T-helper 1 cell treated with Interleukin-12 subunit alpha and Interleukin-12 subunit beta and Interleukin-4 antibody, amounts not matched to agents 30 μg/mL and 1 μg/mL, for 36 hours (primary cell): Measurements from ENCODE around the gene ULK1.

Source experiments
- H3K27ac Mint-ChIP-seq: one replicate; pipeline ENCODE4 v1.8.0; 2021; ENCODE audit warnings: mild to moderate bottlenecking, mixed read lengths
- H3K27me3 Mint-ChIP-seq: one replicate; pipeline ENCODE4 v1.8.0; 2021; ENCODE audit warnings: low read depth, mixed read lengths
- H3K36me3 Mint-ChIP-seq: one replicate; pipeline ENCODE4 v1.8.0; 2021; ENCODE audit warnings: low read depth, mixed read lengths
- H3K4me1 Mint-ChIP-seq: one replicate; pipeline ENCODE4 v1.8.0; 2021; ENCODE audit warnings: low read depth, mixed read lengths
- H3K4me3 Mint-ChIP-seq: one replicate; pipeline ENCODE4 v1.8.0; 2021; ENCODE audit warnings: mild to moderate bottlenecking, moderate library complexity, mixed read lengths
- H3K9me3 Mint-ChIP-seq: one replicate; pipeline ENCODE4 v1.8.0; 2021; ENCODE audit warnings: mixed read lengths

Gene ULK1

DNA sequence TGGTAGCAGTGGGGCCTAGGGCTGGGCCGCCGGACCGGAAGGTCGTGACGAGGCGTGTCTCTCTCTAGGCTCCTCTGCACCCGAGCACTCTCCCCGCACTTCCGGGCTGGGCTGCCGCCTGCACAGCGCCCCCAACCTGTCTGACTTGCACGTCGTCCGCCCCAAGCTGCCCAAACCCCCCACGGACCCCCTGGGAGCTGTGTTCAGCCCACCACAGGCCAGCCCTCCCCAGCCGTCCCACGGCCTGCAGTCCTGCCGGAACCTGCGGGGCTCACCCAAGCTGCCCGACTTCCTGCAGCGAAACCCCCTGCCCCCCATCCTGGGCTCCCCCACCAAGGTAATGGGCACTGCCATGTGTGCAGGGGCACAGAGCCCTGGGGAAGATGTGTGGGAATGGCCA, 21.4 kb downstream of the ULK1 start:
- H3K9me3 Mint-ChIP-seq, result no peaks in the 10 kb centered on the region
- no peaks in the 10 kb centered on the region for H3K36me3 Mint-ChIP-seq
- no peaks in the 10 kb centered on the region for H3K4me1 Mint-ChIP-seq
- no peak overlapping the region for H3K4me3 Mint-ChIP-seq
- H3K27me3 Mint-ChIP-seq, result no peaks in the 10 kb centered on the region
- no peak overlapping the region for H3K27ac Mint-ChIP-seq

DNA sequence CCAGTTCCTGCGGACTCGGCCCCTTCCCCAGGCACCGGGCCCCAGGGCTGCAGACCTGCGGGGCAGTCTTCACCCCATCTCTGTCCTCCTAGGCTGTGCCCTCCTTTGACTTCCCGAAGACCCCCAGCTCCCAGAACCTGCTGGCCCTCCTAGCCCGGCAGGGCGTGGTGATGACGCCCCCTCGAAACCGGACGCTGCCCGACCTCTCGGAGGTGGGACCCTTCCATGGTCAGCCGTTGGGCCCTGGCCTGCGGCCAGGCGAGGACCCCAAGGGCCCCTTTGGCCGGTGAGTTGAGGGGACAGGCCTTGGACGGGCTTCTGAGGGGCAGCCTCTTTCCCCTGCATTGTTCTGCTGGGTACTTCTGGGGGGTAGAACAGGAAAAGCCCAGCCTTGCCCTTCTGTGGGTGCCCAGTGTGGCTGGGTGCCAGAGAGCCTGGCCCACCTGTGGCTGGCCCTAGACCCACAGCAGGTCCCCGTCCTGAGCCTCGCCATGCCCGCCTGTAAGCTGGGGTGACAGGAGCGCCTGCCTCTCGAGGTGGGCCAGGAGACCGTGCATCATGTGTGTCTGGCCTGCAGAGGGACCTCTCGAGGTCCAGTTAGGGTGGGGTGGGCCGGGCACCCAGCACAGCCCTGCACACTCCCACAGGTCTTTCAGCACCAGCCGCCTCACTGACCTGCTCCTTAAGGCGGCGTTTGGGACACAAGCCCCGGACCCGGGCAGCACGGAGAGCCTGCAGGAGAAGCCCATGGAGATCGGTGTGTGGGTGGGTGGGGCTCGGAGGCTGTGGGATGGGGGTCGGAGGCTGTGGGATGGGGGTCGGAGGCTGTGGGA, 22.1 kb downstream of the ULK1 start:
- Mint-ChIP-seq H3K27me3 (no peaks in the 10 kb centered on the region), H3K9me3 (no peaks in the 10 kb centered on the region), H3K4me1 (no peaks in the 10 kb centered on the region), H3K27ac (no peak overlapping the region), H3K4me3 (no peak overlapping the region), H3K36me3 (no peaks in the 10 kb centered on the region)

DNA sequence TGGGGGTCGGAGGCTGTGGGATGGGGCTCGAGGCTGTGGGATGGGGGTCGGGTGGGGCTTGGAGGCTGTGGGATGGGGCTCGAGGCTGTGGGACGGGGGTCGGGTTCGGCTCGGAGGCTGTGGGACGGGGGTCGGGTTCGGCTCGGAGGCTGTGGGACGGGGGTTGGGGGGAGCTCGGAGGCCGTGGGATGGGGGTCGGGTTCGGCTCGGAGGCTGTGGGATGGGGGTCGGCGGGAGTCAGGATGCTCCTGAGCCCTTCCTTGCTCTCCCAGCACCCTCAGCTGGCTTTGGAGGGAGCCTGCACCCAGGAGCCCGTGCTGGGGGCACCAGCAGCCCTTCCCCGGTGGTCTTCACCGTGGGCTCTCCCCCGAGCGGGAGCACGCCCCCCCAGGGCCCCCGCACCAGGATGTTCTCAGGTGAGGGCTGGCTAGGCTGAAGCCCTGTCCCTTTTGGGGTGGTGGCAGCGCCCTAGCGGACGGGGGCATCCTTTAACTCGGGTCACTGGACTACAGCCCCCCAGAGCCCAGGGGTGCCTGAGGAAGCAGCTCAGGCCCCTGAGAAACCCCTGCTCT, 22.8 kb downstream of the ULK1 start:
- H3K4me3 Mint-ChIP-seq, result no peak overlapping the region
- no peaks in the 10 kb centered on the region for H3K27me3 Mint-ChIP-seq
- no peak overlapping the region for H3K27ac Mint-ChIP-seq
- H3K4me1 Mint-ChIP-seq, result no peaks in the 10 kb centered on the region
- H3K36me3 Mint-ChIP-seq, result no peaks in the 10 kb centered on the region
- no peaks in the 10 kb centered on the region for H3K9me3 Mint-ChIP-seq

DNA sequence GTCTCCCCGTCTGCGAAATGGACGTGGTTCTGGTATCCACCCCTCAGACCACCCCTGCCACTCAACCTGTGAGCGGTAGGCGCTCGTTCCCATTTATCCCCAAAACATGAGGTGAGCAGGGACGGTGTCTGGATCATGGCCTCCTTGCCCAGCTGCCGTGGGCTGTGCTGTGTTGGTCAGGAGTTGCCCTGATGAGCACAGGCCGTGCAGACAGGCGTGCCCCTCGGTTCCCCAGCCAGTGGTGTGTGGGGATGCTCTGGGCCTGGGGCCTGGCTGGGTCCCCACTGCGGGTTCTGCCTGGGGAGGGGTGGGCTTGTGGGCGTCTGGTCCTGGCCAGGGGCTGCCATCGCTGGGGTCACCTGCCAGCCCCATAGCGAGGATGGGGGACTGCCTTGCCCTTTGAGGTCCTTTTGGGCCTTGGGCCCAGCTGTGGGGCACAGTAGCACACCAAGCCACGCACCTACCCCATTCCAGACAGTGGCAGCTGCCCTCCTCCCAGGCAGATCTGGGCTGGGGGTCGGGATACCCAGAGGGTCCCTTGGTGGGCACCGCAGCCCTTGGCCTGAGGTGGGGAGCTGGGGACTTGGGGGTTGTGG, 23.4 kb downstream of the ULK1 start:
- no peaks in the 10 kb centered on the region for H3K27me3 Mint-ChIP-seq
- no peaks in the 10 kb centered on the region for H3K4me1 Mint-ChIP-seq
- H3K4me3 Mint-ChIP-seq, result no peak overlapping the region
- H3K27ac Mint-ChIP-seq, result no peak overlapping the region
- no peaks in the 10 kb centered on the region for H3K36me3 Mint-ChIP-seq
- no peaks in the 10 kb centered on the region for H3K9me3 Mint-ChIP-seq

DNA sequence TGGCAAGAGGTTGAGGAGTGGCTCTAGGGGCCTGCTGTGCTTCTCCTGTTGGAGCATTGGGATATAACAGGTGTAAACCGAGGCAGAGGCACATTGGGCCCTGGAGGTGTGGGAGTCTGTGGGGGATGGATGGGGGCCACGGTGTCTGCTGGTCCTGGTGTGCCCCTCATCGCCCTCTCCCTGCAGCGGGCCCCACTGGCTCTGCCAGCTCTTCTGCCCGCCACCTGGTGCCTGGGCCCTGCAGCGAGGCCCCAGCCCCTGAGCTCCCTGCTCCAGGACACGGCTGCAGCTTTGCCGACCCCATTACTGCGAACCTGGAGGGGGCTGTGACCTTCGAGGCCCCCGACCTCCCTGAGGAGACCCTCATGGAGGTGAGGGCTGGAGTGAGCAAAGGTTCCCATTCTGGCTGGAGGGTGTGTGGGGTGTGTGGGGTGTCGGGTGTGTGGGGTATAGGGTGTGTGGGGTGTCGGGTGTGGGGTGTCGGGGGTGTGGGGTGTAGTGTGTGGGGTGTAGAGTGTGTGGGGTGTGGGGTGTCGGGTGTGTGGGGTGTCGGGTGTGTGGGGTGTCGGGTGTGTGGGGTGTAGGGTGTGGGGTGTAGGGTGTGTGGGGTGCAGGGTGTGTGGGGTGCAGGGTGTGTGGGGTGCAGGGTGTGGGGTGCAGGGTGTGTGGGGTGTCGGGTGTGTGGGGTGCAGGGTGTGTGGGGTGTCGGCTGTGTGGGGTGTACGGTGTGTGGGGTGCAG, 24.1 kb downstream of the ULK1 start:
- Mint-ChIP-seq H3K27me3 (no peaks in the 10 kb centered on the region), H3K9me3 (no peaks in the 10 kb centered on the region), H3K36me3 (no peaks in the 10 kb centered on the region), H3K27ac (no peak overlapping the region), H3K4me3 (no peak overlapping the region), H3K4me1 (no peaks in the 10 kb centered on the region)

DNA sequence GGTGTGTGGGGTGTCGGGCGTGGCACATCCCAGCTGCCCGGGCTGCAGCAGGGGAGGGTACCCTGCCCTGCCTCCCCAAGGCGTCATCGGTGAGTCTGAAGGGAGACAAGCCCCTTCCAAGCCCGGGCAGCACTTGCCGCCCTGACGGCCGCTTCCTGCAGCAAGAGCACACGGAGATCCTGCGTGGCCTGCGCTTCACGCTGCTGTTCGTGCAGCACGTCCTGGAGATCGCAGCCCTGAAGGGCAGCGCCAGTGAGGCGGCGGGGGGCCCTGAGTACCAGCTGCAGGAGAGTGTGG, 24.6 kb downstream of the ULK1 start:
- no peak overlapping the region for H3K4me3 Mint-ChIP-seq
- H3K4me1 Mint-ChIP-seq, result no peaks in the 10 kb centered on the region
- no peaks in the 10 kb centered on the region for H3K36me3 Mint-ChIP-seq
- no peak overlapping the region for H3K27ac Mint-ChIP-seq
- no peaks in the 10 kb centered on the region for H3K9me3 Mint-ChIP-seq
- no peaks in the 10 kb centered on the region for H3K27me3 Mint-ChIP-seq

DNA sequence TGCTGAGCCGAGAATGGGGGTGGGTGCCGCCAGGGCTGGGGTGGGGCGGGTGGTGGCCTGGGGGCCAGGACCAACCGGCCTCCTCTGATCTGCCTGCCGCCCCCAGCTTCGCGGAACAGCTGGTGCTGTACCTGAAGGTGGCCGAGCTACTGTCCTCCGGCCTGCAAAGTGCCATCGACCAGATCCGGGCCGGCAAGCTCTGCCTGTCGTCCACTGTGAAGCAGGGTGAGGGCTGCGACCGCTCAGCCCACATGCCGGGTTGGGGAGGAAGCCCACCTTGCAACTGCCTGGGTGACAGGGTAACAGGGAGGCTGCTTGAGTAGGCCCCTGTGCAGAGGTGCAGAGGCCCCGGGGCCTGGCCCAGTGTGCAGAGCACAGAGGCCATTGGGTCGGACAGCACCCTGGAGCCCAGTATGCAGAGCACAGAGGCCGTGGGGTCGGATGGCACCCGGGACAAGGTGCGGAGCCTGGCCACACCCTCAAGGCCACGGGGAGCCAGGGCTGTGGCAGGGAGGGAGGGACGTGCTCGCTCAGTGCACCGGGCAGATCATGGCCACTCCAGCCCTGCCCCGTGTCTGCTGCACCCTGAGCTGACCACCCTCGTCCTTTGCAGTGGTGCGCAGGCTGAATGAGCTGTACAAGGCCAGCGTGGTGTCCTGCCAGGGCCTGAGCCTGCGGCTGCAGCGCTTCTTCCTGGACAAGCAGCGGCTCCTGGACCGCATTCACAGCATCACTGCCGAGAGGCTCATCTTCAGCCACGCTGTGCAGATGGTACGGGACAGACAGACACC, 25.1 kb downstream of the ULK1 start:
- no peaks in the 10 kb centered on the region for H3K27me3 Mint-ChIP-seq
- no peak overlapping the region for H3K27ac Mint-ChIP-seq
- no peaks in the 10 kb centered on the region for H3K4me1 Mint-ChIP-seq
- H3K4me3 Mint-ChIP-seq, result no peak overlapping the region
- no peaks in the 10 kb centered on the region for H3K9me3 Mint-ChIP-seq
- H3K36me3 Mint-ChIP-seq, result no peaks in the 10 kb centered on the region

DNA sequence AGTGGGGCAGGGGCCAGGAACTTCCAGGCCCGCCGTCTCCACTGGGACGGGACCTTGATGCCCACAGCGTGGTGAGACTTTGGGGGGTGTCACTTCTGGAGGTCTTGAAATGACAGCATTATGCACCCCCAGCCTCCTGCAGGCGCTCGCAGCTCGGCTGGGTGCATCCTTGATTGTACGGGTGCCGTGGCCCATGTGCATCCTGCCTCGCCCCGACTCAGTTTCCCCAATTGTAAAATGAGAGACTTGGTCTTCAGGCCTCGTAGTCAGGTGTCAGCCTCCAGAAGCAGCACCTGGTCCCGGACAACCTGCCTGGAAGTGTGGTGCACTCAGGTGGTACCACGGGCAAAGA, 25.7 kb downstream of the ULK1 start:
- no peaks in the 10 kb centered on the region for H3K36me3 Mint-ChIP-seq
- H3K4me1 Mint-ChIP-seq, result no peaks in the 10 kb centered on the region
- no peak overlapping the region for H3K27ac Mint-ChIP-seq
- H3K9me3 Mint-ChIP-seq, result no peaks in the 10 kb centered on the region
- no peak overlapping the region for H3K4me3 Mint-ChIP-seq
- no peaks in the 10 kb centered on the region for H3K27me3 Mint-ChIP-seq

DNA sequence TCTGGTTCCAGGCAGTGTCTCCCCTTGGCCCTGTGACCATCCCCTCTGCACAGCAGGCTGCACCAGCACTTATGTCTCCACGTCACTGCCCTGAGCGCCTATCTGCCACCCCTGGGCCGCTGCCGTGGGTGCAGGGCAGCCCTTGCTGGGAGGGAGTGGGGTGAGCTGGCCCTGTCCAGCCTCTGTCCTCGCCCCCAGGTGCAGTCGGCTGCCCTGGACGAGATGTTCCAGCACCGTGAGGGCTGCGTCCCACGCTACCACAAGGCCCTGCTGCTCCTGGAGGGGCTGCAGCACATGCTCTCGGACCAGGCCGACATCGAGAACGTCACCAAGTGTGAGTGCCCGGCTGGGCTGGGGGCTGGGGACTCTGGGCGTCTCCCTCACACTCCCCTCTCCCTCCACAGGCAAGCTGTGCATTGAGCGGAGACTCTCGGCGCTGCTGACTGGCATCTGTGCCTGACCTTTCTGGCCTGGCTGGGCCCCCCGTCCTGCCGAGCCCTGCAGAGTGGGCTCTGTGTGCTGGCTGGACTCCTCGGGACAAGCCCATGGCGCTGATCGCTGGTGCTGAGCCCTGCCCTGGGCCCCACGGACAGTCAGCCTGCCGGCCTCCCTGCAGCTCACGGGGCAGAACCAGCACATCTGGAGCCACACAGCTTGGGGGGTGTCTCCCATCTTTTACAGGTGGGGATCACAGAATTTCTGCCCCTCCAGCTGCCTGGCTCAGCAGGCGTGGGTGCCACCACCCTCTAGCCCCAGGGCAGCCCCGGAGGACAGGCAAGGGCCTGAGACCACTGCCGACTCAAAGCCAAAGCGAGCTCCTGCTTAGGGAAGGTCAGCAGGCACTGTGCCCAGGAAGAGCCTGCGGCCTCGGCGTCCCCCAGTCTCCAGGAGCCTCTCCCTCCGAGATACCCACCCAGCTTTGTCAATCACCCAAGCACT, 26.7 kb downstream of the ULK1 start:
- no peak overlapping the region for H3K27ac Mint-ChIP-seq
- H3K4me1 Mint-ChIP-seq, result no peaks in the 10 kb centered on the region
- no peak overlapping the region for H3K4me3 Mint-ChIP-seq
- H3K27me3 Mint-ChIP-seq, result no peaks in the 10 kb centered on the region
- no peaks in the 10 kb centered on the region for H3K9me3 Mint-ChIP-seq
- H3K36me3 Mint-ChIP-seq, result no peaks in the 10 kb centered on the region

DNA sequence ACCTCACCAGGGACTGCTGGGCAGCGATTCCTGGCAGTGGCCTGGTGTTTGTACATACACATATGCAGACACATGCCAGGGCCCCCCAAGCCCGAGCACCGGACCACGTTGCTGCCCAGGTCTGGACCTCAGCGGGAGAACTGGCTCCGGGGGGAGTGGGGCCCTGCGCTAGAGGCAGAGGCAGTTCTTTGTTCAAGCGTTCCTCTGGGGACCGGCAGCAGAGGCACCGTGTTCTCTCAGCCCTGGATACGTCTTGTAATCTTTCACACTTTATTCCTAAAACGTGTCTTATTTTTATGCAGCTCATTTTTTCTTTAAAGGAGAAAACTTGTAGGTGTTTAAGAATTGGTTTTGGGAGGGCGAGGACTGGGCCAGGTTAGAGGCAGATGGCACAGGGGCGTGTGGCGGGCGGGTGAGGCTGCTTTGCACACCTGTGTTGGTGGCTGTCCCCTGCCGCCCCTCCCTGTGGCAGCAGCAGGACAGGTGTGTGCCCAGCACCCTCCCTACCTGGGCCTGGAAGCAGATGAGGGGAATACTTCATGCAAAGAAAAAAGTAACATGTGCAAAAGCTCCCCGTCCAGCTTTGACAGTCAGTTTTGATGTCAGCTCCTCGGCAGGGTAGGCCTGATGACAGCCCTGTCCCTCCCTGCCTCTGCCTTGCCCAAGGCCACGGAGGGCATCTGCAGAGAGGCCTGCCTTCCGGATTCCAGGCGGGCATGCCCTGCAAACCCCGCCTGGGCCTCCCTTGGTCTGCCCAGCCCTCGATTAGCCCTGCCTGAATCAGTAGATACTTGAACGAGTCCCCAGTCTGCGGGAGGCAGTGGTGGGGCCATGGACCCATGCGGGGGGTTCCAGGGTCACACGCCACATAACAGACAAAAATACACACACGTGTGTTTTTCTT, 27.7 kb downstream of the ULK1 start:
- Mint-ChIP-seq H3K27ac (no peak overlapping the region), H3K4me1 (no peaks in the 10 kb centered on the region), H3K27me3 (no peaks in the 10 kb centered on the region), H3K4me3 (no peak overlapping the region), H3K9me3 (no peaks in the 10 kb centered on the region), H3K36me3 (no peaks in the 10 kb centered on the region)

DNA sequence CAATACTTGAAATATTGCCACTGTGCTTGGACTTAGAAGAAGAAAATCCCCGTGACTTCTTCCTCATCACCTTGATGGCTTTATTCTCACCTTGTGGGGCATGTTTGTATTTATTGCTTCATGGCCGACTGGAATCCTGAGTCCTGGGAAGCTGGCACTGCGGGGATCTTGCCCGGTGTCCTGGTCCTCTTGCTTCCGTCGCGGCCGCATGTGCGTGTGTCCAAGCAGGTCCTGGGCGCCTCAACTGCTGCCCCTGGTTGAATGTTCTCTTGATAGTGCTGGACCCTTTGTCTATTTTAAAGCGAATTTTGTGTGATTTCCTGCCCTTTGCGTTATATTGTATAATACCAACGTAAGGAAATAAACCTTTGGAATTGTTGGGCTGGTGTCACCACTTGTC, 28.4 kb downstream of the ULK1 start:
- Mint-ChIP-seq H3K4me3 (no peak overlapping the region), H3K4me1 (peaks cover 2% of the 10 kb centered on the region), H3K27ac (no peak overlapping the region), H3K9me3 (no peaks in the 10 kb centered on the region), H3K36me3 (no peaks in the 10 kb centered on the region), H3K27me3 (no peaks in the 10 kb centered on the region)

DNA sequence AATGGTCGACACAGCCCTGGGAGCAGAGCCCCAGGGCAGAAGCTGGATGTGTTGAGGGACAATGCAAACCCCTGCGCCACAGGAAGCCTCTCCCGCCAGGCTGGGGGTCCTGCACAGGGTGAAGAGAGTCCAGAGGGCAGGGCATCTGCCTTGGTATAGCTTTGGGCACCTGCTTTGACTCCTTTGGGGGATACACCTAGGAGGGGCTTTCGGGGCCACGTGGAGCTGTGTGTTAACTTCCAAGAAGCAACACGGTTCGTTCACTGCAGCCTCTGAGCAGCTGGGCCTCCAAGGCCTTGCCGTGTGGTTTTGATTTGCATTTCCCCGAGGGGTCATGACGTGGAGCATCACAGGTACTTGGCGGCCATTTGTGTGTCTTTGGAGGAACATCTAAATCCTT, 28.8 kb downstream of the ULK1 start:
- H3K4me1 Mint-ChIP-seq, result peaks cover 5% of the 10 kb centered on the region
- H3K9me3 Mint-ChIP-seq, result no peaks in the 10 kb centered on the region
- H3K36me3 Mint-ChIP-seq, result no peaks in the 10 kb centered on the region
- no peak overlapping the region for H3K27ac Mint-ChIP-seq
- H3K4me3 Mint-ChIP-seq, result no peak overlapping the region
- H3K27me3 Mint-ChIP-seq, result no peaks in the 10 kb centered on the region
